ENCODE data around the gene MC1R.
A peak's percentile ranks its signal among the peaks of the same experiment; 100 is the strongest.

DNA sequence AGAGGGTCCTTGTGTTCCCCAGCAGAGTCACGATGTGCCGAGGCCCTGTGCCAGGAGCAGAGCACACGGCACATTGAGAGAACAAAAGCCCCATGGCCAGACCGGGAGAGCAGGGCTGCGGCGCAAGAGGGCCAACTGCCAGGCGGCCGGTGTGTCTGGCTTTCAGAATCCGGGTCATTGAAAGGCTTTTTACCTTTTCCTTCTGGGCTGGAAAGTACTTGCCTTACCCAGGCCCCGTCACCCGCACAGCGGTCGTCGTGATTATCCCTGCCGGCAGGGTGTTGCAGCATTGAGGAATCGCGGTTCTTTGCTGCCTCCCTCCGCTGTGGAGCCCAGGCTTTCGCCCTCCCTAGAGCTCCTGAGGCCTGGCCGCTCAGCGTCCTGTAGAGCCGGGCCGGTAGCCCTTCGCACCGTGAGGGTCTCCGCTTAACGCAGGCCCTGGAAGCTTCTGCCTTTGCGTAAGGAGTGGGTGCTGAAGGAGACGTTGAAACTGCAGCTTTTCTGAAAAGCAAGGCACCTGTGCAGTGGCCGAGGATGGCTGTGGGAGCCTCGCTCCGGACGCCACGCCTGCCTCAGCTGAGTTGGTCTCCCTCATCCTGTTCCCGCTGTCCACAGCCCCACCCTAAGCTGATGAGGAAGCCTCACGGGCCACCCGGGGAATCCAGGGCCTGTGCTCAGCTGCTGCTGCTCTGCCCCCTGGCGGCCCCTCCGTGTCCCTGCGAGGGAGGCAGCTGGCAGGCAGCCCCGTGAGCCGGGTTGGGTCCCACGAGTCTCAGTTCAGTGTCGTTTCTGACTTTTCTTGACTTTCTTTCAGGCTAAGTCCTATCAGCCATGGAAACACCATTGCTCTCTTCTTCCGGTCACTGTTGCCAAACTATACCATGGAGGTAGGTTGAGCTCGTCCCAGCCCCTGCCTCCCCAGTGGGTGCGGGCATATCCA is 8.6 kb upstream of the MC1R start:
- TF ChIP-seq, protein P1, sequence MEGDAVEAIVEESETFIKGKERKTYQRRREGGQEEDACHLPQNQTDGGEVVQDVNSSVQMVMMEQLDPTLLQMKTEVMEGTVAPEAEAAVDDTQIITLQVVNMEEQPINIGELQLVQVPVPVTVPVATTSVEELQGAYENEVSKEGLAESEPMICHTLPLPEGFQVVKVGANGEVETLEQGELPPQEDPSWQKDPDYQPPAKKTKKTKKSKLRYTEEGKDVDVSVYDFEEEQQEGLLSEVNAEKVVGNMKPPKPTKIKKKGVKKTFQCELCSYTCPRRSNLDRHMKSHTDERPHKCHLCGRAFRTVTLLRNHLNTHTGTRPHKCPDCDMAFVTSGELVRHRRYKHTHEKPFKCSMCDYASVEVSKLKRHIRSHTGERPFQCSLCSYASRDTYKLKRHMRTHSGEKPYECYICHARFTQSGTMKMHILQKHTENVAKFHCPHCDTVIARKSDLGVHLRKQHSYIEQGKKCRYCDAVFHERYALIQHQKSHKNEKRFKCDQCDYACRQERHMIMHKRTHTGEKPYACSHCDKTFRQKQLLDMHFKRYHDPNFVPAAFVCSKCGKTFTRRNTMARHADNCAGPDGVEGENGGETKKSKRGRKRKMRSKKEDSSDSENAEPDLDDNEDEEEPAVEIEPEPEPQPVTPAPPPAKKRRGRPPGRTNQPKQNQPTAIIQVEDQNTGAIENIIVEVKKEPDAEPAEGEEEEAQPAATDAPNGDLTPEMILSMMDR (IDR thresholded peaks at IDR 0.05): peak; percentile 53 to 79 (median 62)
- no peak for TF ChIP-seq POLR2A (IDR thresholded peaks at IDR 0.05)

Measured in uterus (tissue), 2 donors.